ACC112 (cell line): ENCODE measurements around the gene TTYH3.

ENCODE experiments used
- H2AFZ ChIP-seq: fragments of 200-600 bp; sonication (generic); one replicate; pipeline ENCODE4 v1.6.0; 2017; ENCODE audit warnings: antibody characterized with exemption, low read length; ENCODE audit not compliant: unreplicated experiment
- H3K27ac ChIP-seq: fragments of 200-600 bp; sonication (generic); 2 replicates; pipeline ENCODE4 v1.5.1; 2014; ENCODE audit warnings: low read depth, mild to moderate bottlenecking, antibody characterized with exemption, low read length, moderate library complexity
- H3K27me3 ChIP-seq: fragments of 200-600 bp; sonication (generic); 2 replicates; pipeline ENCODE4 v1.6.1; 2014; ENCODE audit warnings: mild to moderate bottlenecking, antibody characterized with exemption, low read length, moderate library complexity, mixed read lengths; ENCODE audit not compliant: insufficient read depth
- H3K36me3 ChIP-seq: fragments of 200-600 bp; sonication (generic); 2 replicates; pipeline ENCODE4 v1.6.1; 2016; ENCODE audit warnings: mild to moderate bottlenecking, antibody characterized with exemption, low read length, moderate library complexity, mixed read lengths; ENCODE audit not compliant: insufficient read depth
- H3K4me1 ChIP-seq: fragments of 200-600 bp; sonication (generic); one replicate; pipeline ENCODE4 v1.6.1; 2016; ENCODE audit warnings: low read length, mixed read lengths; ENCODE audit not compliant: insufficient read depth, unreplicated experiment, control insufficient read depth
- H3K4me3 ChIP-seq: fragments of 200-600 bp; sonication (generic); 2 replicates; pipeline ENCODE4 v1.5.1; 2014; ENCODE audit warnings: mild to moderate bottlenecking, low read depth, low read length
- H3K79me2 ChIP-seq: fragments of 200-600 bp; sonication (generic); one replicate; pipeline ENCODE4 v1.6.0; 2016; ENCODE audit warnings: low read length; ENCODE audit not compliant: control insufficient read depth, unreplicated experiment, insufficient read depth

TTYH3 gene

GRCh38 chr7:2661096-2661449 lies 29.3 kb downstream of the TTYH3 start:
- H2AFZ ChIP-seq, result no peak overlapping the region
- H3K4me3 ChIP-seq, result no peak overlapping the region
- no peaks in the 10 kb centered on the region for H3K36me3 ChIP-seq
- peaks cover 5% of the 10 kb centered on the region; the same call in 1 of the 2 replicates for H3K27me3 ChIP-seq
- H3K79me2 ChIP-seq, result no peaks in the 10 kb centered on the region
- no peak overlapping the region for H3K27ac ChIP-seq
- H3K4me1 ChIP-seq, result no peaks in the 10 kb centered on the region

GRCh38 chr7:2661602-2662272 lies 30.0 kb downstream of the TTYH3 start:
- Histone ChIP-seq H3K27me3 (peaks cover 8% of the 10 kb centered on the region), H3K4me1 (no peaks in the 10 kb centered on the region), H2AFZ (no peak overlapping the region), H3K79me2 (no peaks in the 10 kb centered on the region), H3K4me3 (no peak overlapping the region), H3K36me3 (no peaks in the 10 kb centered on the region), H3K27ac (no peak overlapping the region)

- Histone ChIP-seq H3K36me3 (no peaks in the 10 kb centered on the region), H3K27ac (no peak overlapping the region)
Measured at GRCh38 chr7:2662273-2663120, 30.7 kb downstream of the TTYH3 start.

DNA sequence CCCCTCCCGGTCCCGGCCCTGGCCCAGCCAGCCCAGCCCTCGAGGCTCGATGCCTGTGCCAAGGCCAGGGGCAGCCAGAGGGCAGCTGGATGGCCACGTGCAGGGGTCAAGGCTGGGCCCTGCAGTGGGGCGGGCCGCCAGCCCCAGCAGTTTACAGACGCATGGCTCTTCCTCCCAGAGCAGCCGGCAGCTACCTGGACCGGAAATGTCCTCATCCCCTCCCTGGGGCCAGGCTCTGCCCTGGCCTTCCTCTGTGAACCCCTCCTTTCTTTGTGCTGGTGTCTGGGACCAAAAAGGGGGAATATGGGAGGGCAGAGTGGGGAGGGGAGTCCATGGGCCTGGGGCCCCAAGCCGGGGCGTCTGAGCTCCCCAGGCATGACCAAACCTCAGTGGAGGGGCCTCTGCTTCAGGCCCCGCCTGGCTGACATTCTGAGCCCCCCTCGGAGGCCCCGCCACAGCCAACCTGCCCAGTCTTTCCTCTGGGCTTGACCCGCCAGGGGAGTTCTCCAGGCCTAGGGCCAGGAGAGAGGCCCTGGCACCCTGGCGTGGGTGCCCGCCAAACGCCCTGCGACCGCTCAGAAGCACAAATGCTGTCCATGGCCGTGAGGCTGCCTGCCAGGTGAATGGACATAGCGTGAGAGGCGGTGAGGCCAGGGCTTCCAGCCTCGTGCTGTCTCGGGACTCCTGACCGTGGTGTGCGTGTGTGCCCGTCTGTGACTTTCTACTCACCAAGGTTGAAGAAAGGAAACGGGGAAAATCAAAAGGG lies 31.5 kb downstream of the TTYH3 start:
- H3K27ac ChIP-seq, result no peak overlapping the region
- no peaks in the 10 kb centered on the region for H3K79me2 ChIP-seq
- H3K4me1 ChIP-seq, result no peaks in the 10 kb centered on the region
- no peaks in the 10 kb centered on the region for H3K36me3 ChIP-seq
- peaks cover 14% of the 10 kb centered on the region for H3K27me3 ChIP-seq
- no peak overlapping the region for H2AFZ ChIP-seq
- no peak overlapping the region for H3K4me3 ChIP-seq

More at GRCh38 chr7:2662273-2663120, 30.7 kb downstream of the TTYH3 start:
- H3K27me3 ChIP-seq, result peaks cover 14% of the 10 kb centered on the region
- no peaks in the 10 kb centered on the region for H3K79me2 ChIP-seq
- no peak overlapping the region for H3K4me3 ChIP-seq
- no peaks in the 10 kb centered on the region for H3K4me1 ChIP-seq
- no peak overlapping the region for H2AFZ ChIP-seq

DNA sequence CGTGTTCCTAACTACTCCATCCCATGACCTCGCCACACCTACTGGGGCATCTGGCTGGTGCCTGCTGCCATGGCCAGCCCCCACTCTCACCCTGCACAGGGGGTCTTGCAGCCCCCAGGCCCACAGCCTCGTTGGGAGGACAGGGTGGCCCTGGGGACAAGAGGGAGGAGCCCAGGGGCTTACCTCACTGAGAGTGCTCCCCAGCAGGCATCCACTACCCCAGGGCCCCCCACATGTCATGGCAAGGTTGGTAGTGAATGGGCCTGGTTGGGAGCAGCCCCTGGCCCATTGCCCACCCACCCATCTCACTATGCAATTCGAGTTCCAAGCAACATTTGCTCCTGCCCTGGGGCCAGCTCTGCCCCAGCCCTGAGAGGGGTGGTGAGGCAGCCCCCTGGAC lies 32.2 kb downstream of the TTYH3 start:
- H2AFZ ChIP-seq, result no peak overlapping the region
- H3K36me3 ChIP-seq, result no peaks in the 10 kb centered on the region
- no peaks in the 10 kb centered on the region for H3K4me1 ChIP-seq
- H3K4me3 ChIP-seq, result no peak overlapping the region
- no peaks in the 10 kb centered on the region for H3K79me2 ChIP-seq
- no peak overlapping the region for H3K27ac ChIP-seq
- H3K27me3 ChIP-seq, result peaks cover 14% of the 10 kb centered on the region

DNA sequence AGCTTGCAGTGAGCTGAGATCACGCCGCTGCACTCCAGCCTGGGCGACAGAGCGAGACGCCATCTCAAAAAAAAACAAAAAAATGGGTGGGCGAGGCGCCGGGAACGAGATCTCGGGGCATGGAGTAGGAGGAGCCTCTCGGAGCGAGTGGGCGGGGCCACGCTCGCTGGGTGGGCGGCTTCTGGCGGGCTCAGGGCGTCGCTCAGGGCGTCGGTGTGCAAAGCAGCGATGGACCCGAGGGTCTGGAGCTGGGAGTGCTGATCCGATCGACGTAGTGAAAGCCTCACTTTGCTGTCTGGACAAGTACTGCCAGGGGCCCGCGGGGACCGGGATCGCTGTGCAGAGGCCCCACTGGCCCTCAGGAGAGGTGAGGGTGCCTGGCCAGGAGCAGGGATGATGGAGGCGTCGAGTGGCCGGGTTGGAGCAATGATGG lies 33.6 kb downstream of the TTYH3 start:
- Histone ChIP-seq H2AFZ (no peak overlapping the region), H3K4me1 (no peaks in the 10 kb centered on the region), H3K36me3 (no peaks in the 10 kb centered on the region), H3K4me3 (no peak overlapping the region), H3K79me2 (no peaks in the 10 kb centered on the region), H3K27me3 (peaks cover 14% of the 10 kb centered on the region), H3K27ac (no peak overlapping the region)

DNA sequence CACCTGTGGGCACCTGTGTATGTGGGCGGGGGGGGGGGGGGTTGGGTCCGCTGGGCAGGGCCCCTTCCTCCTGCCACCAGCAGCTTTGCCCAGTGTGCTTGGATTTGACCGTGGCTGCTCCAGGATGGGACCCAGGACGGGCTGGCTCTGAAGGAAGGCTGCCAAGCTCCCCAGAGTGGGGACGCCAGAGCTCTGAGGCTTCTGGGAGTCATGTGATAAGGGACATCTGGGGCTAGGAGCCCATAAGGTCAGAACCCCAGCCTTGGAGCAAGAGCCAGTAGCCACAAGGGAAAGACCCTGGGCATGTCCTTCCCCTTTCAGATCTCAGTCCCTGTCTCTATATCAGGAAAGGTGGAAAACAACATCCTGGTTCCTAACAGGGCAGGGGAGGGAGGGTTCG lies 34.4 kb downstream of the TTYH3 start:
- Histone ChIP-seq H3K27ac (no peak overlapping the region), H3K36me3 (no peaks in the 10 kb centered on the region), H3K79me2 (no peaks in the 10 kb centered on the region), H2AFZ (no peak overlapping the region), H3K4me3 (no peak overlapping the region), H3K27me3 (peaks cover 14% of the 10 kb centered on the region), H3K4me1 (no peaks in the 10 kb centered on the region)

GRCh38 chr7:2666588-2667250 lies 34.9 kb downstream of the TTYH3 start:
- no peak overlapping the region for H2AFZ ChIP-seq

GRCh38 chr7:2667843-2668242 lies 36.1 kb downstream of the TTYH3 start:
- H2AFZ ChIP-seq, result no peak overlapping the region
- H3K4me1 ChIP-seq, result no peaks in the 10 kb centered on the region
- H3K4me3 ChIP-seq, result no peak overlapping the region
- H3K79me2 ChIP-seq, result no peaks in the 10 kb centered on the region
- peaks cover 14% of the 10 kb centered on the region for H3K27me3 ChIP-seq
- H3K27ac ChIP-seq, result no peak overlapping the region
- no peaks in the 10 kb centered on the region for H3K36me3 ChIP-seq

More at GRCh38 chr7:2666588-2667250, 34.9 kb downstream of the TTYH3 start:
- no peaks in the 10 kb centered on the region for H3K79me2 ChIP-seq
- no peak overlapping the region for H3K4me3 ChIP-seq
- no peaks in the 10 kb centered on the region for H3K36me3 ChIP-seq
- no peak overlapping the region for H3K27ac ChIP-seq
- peaks cover 14% of the 10 kb centered on the region for H3K27me3 ChIP-seq
- H3K4me1 ChIP-seq, result no peaks in the 10 kb centered on the region

DNA sequence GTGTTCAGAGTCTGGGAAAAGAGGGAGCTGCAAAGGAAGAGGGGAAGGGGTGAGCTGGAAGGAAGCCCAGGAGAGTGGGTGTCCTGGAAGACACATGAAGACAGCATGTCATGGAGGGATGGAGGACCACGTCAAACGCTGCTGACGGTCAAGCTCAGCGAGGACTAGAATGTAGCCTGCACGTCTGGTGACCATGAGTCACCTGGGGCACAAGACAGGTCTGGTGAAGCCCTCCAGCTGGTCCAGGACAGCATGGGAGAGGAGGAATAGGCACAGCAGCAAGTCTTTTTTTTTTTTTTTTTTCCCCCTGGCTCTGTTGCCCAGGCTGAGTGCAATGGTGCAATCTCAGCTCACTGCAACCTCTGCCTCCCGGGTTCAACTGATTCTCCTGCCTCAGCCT lies 36.6 kb downstream of the TTYH3 start:
- H3K79me2 ChIP-seq, result no peaks in the 10 kb centered on the region
- no peak overlapping the region for H2AFZ ChIP-seq
- H3K4me1 ChIP-seq, result no peaks in the 10 kb centered on the region
- H3K27me3 ChIP-seq, result peaks cover 14% of the 10 kb centered on the region
- H3K27ac ChIP-seq, result no peak overlapping the region
- no peaks in the 10 kb centered on the region for H3K36me3 ChIP-seq
- H3K4me3 ChIP-seq, result no peak overlapping the region
